ENCODE results near the gene DGCR2. TPM values are rescaled to one million over a fixed set of nuclear protein-coding genes. Genes with fewer than 3 reads are reported as not detected.
"Not testable (repeated sequence)": the region's sequence is repeated elsewhere in the genome, so short reads cannot be mapped to it uniquely, and the experiment has no call there.

The DGCR2 gene
- total and polyA plus RNA-seq, 3 donors from 2014 or later: 64.6 to 106 (median 89.5) TPM

- Histone ChIP-seq H3K27me3 (no peaks in the 10 kb centered on the region), H3K27ac (no peak overlapping the region), H3K9me3 (no peaks in the 10 kb centered on the region), H3K4me1 (no peaks in the 10 kb centered on the region), H3K4me3 (no peak overlapping the region), H3K36me3 (ENCODE audit: low read depth, missing control alignments) (no peaks in the 10 kb centered on the region)
- TF ChIP-seq CTCF (IDR thresholded peaks at IDR 0.05): no peak
- no peak for TF ChIP-seq POLR2A (IDR thresholded peaks at IDR 0.05)
- DNase-seq: no peak
- intact Hi-C loops (cut with DNase I; ENCODE audit: low total_unique reads): no loop called here
- 76 to 84% methylated on average over 3 of the region's 3 CpGs for WGBS, 2 donors
Observed at GRCh38 chr22:19005905-19006304, 116.3 kb downstream of the DGCR2 start.

GRCh38 chr22:19004471-19004870 lies 117.7 kb downstream of the DGCR2 start:
- intact Hi-C loops (cut with DNase I; ENCODE audit: low total_unique reads): no loop called here
- Histone ChIP-seq H3K4me1 (no peaks in the 10 kb centered on the region), H3K36me3 (ENCODE audit: low read depth, missing control alignments) (no peaks in the 10 kb centered on the region), H3K27ac (no peak overlapping the region), H3K9me3 (no peaks in the 10 kb centered on the region), H3K27me3 (no peaks in the 10 kb centered on the region), H3K4me3 (no peak overlapping the region)
- no peak for DNase-seq
- WGBS, 2 donors: 79 to 87% methylated on average over 4 of the region's 4 CpGs
- no peak for TF ChIP-seq CTCF (IDR thresholded peaks at IDR 0.05)
- TF ChIP-seq POLR2A (IDR thresholded peaks at IDR 0.05): no peak

DNA sequence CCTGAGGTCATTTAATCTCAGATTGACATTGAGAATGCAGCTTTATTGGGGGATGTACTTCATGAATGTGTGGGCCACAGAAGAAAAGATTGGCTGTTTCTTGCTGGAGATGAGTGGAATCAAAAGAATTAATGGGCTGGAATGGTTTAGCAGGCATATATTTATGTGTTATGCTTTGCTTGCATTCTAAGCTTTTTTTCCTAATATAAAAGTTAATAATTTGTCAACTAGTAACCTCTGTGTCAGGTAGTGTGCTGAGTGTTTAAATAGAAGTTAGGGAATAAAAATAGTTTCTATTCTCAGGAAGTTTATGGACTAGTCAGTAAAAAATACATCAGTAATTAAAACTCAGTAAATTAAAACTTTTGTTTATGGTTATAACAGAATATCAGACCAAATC lies 118.7 kb downstream of the DGCR2 start:
- no peaks in the 10 kb centered on the region for H3K9me3 ChIP-seq
- no peak for DNase-seq
- H3K4me3 ChIP-seq: no peak overlapping the region
- no peak overlapping the region for H3K27ac ChIP-seq
- intact Hi-C loops (cut with DNase I; ENCODE audit: low total_unique reads): no loop called here
- no peak for TF ChIP-seq POLR2A (IDR thresholded peaks at IDR 0.05)
- TF ChIP-seq CTCF (IDR thresholded peaks at IDR 0.05): no peak
- H3K36me3 ChIP-seq (ENCODE audit: low read depth, missing control alignments): no peaks in the 10 kb centered on the region
- no peaks in the 10 kb centered on the region for H3K27me3 ChIP-seq
- H3K4me1 ChIP-seq: no peaks in the 10 kb centered on the region

- H3K9me3 ChIP-seq: no peaks in the 10 kb centered on the region
- no peak for TF ChIP-seq POLR2A (IDR thresholded peaks at IDR 0.05)
- no peak for TF ChIP-seq CTCF (IDR thresholded peaks at IDR 0.05)
- no peak overlapping the region for H3K4me3 ChIP-seq
- 58 to 59% methylated on average over 5 of the region's 5 CpGs for WGBS, 2 donors
- H3K27me3 ChIP-seq: no peaks in the 10 kb centered on the region
- no peak for DNase-seq
- no peak overlapping the region for H3K27ac ChIP-seq
- intact Hi-C loops (cut with DNase I; ENCODE audit: low total_unique reads): no loop called here
- H3K36me3 ChIP-seq (ENCODE audit: low read depth, missing control alignments): no peaks in the 10 kb centered on the region
- no peaks in the 10 kb centered on the region for H3K4me1 ChIP-seq
Observed at GRCh38 chr22:19002684-19003038, 119.6 kb downstream of the DGCR2 start.

- no peak for DNase-seq
- H3K27me3 ChIP-seq: no peaks in the 10 kb centered on the region
- H3K4me3 ChIP-seq: no peak overlapping the region
- H3K9me3 ChIP-seq: no peaks in the 10 kb centered on the region
- intact Hi-C loops (cut with DNase I; ENCODE audit: low total_unique reads): no loop called here
- TF ChIP-seq CTCF (IDR thresholded peaks at IDR 0.05) (no peak), POLR2A (IDR thresholded peaks at IDR 0.05) (no peak)
- H3K4me1 ChIP-seq: no peaks in the 10 kb centered on the region
- no peak overlapping the region for H3K27ac ChIP-seq
- WGBS, 2 donors: 94 to 95% methylated on average over 2 of the region's 2 CpGs
- no peaks in the 10 kb centered on the region for H3K36me3 ChIP-seq (ENCODE audit: low read depth, missing control alignments)
Observed at GRCh38 chr22:19001204-19001603, 121.0 kb downstream of the DGCR2 start.

DNA sequence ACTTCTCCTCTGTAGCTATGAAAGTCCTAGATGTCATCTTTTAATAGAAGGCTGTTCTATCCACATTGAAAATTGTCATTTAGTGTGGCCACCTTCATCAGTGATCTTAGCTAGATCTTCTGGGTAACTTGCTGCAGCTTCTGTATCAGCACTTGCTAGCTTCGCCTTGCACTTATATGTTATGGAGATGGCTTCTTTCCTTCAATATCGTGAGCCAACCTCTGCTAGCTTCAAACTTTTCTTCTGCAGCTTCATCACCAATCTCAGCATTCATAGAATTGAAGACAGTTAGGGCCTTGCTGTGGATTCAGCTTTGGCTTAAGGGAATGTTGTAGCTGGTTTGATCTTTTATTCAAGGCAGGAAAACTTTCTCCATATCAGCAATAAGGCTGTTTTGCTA lies 122.1 kb downstream of the DGCR2 start:
- WGBS, 2 donors: 88 to 95% methylated on average over 2 of the region's 2 CpGs
- H3K4me3 ChIP-seq; intact Hi-C loops (cut with DNase I; ENCODE audit: low total_unique reads); H3K9me3 ChIP-seq; H3K36me3 ChIP-seq (ENCODE audit: low read depth, missing control alignments); DNase-seq; H3K27me3 ChIP-seq; H3K4me1 ChIP-seq; H3K27ac ChIP-seq: not testable (repeated sequence)
